Breast epithelium (tissue), 3 donors: ENCODE data around the gene STX12.

Source experiments
- POLR2A ChIP-seq: fragments of 450-650 bp; IDR thresholded peaks from one replicate; pipeline ENCODE4 v1.6.1; 2016; ENCODE audit warnings: antibody characterized with exemption, mild to moderate bottlenecking, moderate library complexity
- POLR2AphosphoS5 ChIP-seq, 3 donors: sonication (generic); formaldehyde crosslinking; IDR thresholded peaks; one replicate each; pipeline ENCODE4 v1.6.1; 2017; ENCODE audit warnings: antibody characterized with exemption in 3 of 3
- TF ChIP-seq, protein P1 (sequence below), 3 donors: fragments of 450-650 bp; IDR thresholded peaks; one replicate each; pipeline ENCODE4 v1.5.1; 2016 to 2017; ENCODE audit warnings: antibody characterized with exemption in 3 of 3, mild to moderate bottlenecking in 3 of 3, moderate library complexity in 3 of 3

DNA sequence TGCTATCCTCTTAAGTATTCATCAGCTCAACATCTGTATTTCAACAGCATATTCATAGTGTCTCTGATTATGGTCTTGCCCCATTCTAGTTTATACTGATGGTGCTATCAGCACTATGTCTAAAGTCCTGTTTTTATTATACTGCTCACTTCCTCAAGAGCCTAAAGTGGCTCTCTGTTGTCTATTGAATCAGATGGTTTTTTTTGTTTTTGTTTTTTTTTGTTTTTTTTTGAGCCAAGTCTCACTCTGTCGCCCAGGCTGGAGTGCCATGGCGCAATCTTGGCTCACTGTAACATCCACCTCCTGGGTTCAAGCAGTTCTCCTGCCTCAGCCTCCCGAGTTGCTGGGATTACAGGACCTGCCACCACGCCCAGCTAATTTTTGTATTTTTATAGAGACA, 6.1 kb downstream of the STX12 start:
- TF ChIP-seq, protein P1, sequence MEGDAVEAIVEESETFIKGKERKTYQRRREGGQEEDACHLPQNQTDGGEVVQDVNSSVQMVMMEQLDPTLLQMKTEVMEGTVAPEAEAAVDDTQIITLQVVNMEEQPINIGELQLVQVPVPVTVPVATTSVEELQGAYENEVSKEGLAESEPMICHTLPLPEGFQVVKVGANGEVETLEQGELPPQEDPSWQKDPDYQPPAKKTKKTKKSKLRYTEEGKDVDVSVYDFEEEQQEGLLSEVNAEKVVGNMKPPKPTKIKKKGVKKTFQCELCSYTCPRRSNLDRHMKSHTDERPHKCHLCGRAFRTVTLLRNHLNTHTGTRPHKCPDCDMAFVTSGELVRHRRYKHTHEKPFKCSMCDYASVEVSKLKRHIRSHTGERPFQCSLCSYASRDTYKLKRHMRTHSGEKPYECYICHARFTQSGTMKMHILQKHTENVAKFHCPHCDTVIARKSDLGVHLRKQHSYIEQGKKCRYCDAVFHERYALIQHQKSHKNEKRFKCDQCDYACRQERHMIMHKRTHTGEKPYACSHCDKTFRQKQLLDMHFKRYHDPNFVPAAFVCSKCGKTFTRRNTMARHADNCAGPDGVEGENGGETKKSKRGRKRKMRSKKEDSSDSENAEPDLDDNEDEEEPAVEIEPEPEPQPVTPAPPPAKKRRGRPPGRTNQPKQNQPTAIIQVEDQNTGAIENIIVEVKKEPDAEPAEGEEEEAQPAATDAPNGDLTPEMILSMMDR (IDR thresholded peaks at IDR 0.05) = no peak
- TF ChIP-seq POLR2A (no peak), POLR2AphosphoS5 (IDR thresholded peaks at IDR 0.05) (no peak)
